ENCODE measurements around the gene DNAJC13.

Gene DNAJC13

DNA sequence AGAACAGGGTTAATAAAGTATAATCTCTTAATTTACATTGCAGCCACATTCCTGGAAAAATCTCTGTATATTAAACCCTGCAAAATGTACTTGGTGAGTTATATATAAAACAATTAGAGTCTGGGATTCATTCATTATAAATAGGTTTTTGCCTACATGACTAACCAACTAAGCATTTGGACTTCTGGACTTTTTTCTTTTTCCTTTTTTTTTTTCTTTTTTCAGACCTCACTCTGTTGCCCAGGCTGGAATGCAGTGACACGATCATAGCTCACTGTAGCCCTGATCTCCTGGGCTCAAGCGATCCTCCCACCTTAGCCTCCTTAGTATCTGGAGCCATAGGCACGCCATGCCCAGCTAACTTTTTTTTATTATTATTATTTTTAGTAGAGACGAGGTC lies 4.5 kb downstream of the DNAJC13 start:
- in situ Hi-C loops (cut with MboI; ENCODE audit: low sequenced_read_pairs, unreplicated experiment), result no loop called here
- no peak for TF ChIP-seq CTCF (IDR thresholded peaks at IDR 0.05; ENCODE audit: borderline replicate concordance, control extremely low read depth, extremely low read depth, insufficient read depth, missing control alignments)
- no peak for DNase-seq (ENCODE audit: low spot score)

GRCh38 chr3:132422531-132422930 lies 5.2 kb downstream of the DNAJC13 start:
- in situ Hi-C loops (cut with MboI; ENCODE audit: low sequenced_read_pairs, unreplicated experiment), result no loop called here
- DNase-seq (ENCODE audit: low spot score), result no peak
- no peak for TF ChIP-seq CTCF (IDR thresholded peaks at IDR 0.05; ENCODE audit: borderline replicate concordance, control extremely low read depth, extremely low read depth, insufficient read depth, missing control alignments)

GRCh38 chr3:132432639-132433038 lies 15.3 kb downstream of the DNAJC13 start:
- in situ Hi-C loops (cut with MboI; ENCODE audit: low sequenced_read_pairs, unreplicated experiment), result no loop called here
- DNase-seq (ENCODE audit: low spot score), result no peak
- TF ChIP-seq CTCF (IDR thresholded peaks at IDR 0.05; ENCODE audit: borderline replicate concordance, control extremely low read depth, extremely low read depth, insufficient read depth, missing control alignments), result no peak

GRCh38 chr3:132433121-132433520 lies 15.8 kb downstream of the DNAJC13 start:
- in situ Hi-C loops (cut with MboI; ENCODE audit: low sequenced_read_pairs, unreplicated experiment), result no loop called here
- no peak for DNase-seq (ENCODE audit: low spot score)
- no peak for TF ChIP-seq CTCF (IDR thresholded peaks at IDR 0.05; ENCODE audit: borderline replicate concordance, control extremely low read depth, extremely low read depth, insufficient read depth, missing control alignments)

GRCh38 chr3:132435224-132435910 lies 18.1 kb downstream of the DNAJC13 start:
- DNase-seq (ENCODE audit: low spot score), result no peak
- in situ Hi-C loops (cut with MboI; ENCODE audit: low sequenced_read_pairs, unreplicated experiment), result no loop called here
- no peak for TF ChIP-seq CTCF (IDR thresholded peaks at IDR 0.05; ENCODE audit: borderline replicate concordance, control extremely low read depth, extremely low read depth, insufficient read depth, missing control alignments)

GRCh38 chr3:132435911-132436425 lies 18.7 kb downstream of the DNAJC13 start:
- no peak for TF ChIP-seq CTCF (IDR thresholded peaks at IDR 0.05; ENCODE audit: borderline replicate concordance, control extremely low read depth, extremely low read depth, insufficient read depth, missing control alignments)
- DNase-seq (ENCODE audit: low spot score), result no peak
- in situ Hi-C loops (cut with MboI; ENCODE audit: low sequenced_read_pairs, unreplicated experiment), result no loop called here
